ENCODE data around the gene ABCG1.

ABCG1 gene

DNA sequence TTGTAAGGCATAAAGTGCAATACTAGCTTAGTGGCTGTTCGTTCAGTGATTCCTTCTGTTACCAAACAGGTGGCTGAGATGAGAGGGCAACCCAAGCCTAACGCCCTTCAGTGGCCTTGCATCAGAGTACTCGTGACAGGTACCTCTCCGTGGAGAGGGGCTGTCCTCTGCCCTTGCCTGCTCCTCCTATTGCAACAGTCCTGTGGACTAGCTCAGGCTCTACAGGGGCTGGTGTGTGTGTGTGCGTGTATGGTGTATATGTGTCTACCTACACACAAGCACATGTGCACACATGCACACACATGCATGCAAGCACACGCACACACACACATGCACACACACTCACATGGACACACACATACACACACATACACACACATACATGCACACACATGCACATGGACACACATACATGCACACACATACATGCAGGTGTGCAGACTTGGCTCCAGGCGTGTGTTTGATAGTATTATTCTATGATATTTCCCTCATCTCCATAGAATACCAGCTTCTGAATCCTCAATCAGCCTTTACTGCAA is 81.2 kb downstream of the ABCG1 start:
- Histone ChIP-seq H3K4me1 (peaks cover 17 to 41% (median 31%) of the 10 kb centered on the region in 10 experiments), H3K4me3 (no peak overlapping the region), H3K4me2 (no peak overlapping the region), H4K20me1 (peaks cover 0 to 65% (median 0%) of the 10 kb centered on the region in 11 experiments; a peak in 3 of 22 replicates), H3K9me3 (replicated peaks in 1 of 11) (no peaks in the 10 kb centered on the region), H3K36me3 (peaks cover 5 to 43% (median 32%) of the 10 kb centered on the region in 11 experiments; a peak in 21 of 22 replicates), H3K9ac (no peak overlapping the region), H3K27me3 (no peaks in the 10 kb centered on the region), H3K27ac (no peak overlapping the region)
- TF ChIP-seq Cebpa-rat (IDR thresholded peaks at IDR 0.05) = no peak

GRCh38 chr21:42300956-42301355 is 82.0 kb downstream of the ABCG1 start:
- Histone ChIP-seq H3K27me3 (no peaks in the 10 kb centered on the region), H3K9ac (peak overlapping the region in 1 of 11 experiments; percentile 21; a peak in 1 of 22 replicates), H3K4me1 (peaks cover 17 to 49% (median 38%) of the 10 kb centered on the region in 10 experiments), H3K4me2 (peak overlapping the region; percentile 34 to 82 (median 67); a peak in 21 of 22 replicates), H3K27ac (peak overlapping the region in 1 of 11 experiments; percentile 11; a peak in 1 of 22 replicates), H3K9me3 (replicated peaks in 1 of 11) (no peaks in the 10 kb centered on the region), H4K20me1 (peaks cover 0 to 58% (median 0%) of the 10 kb centered on the region in 11 experiments; a peak in 3 of 22 replicates), H3K36me3 (peaks cover 3 to 35% (median 25%) of the 10 kb centered on the region in 11 experiments; a peak in 21 of 22 replicates), H3K4me3 (no peak overlapping the region)
- TF ChIP-seq Cebpa-rat (IDR thresholded peaks at IDR 0.05) = no peak

GRCh38 chr21:42301371-42302075 is 82.6 kb downstream of the ABCG1 start:
- Histone ChIP-seq H3K4me3 (no peak overlapping the region), H4K20me1 (peaks cover 0 to 52% (median 0%) of the 10 kb centered on the region in 11 experiments; a peak in 4 of 22 replicates), H3K9me3 (replicated peaks in 1 of 11) (no peaks in the 10 kb centered on the region), H3K27me3 (no peaks in the 10 kb centered on the region), H3K4me2 (peak overlapping the region; percentile 34 to 82 (median 67)), H3K9ac (peak overlapping the region in 6 of 11 experiments; percentile 0 to 38 (median 19); a peak in 5 of 22 replicates), H3K4me1 (peaks cover 18 to 55% (median 44%) of the 10 kb centered on the region in 10 experiments), H3K36me3 (peaks cover 0 to 29% (median 19%) of the 10 kb centered on the region in 11 experiments; a peak in 20 of 22 replicates), H3K27ac (peak overlapping the region in 2 of 11 experiments; percentile 1 to 11; a peak in 2 of 22 replicates)
- no peak for TF ChIP-seq Cebpa-rat (IDR thresholded peaks at IDR 0.05)

- H3K4me3 ChIP-seq = no peak overlapping the region
- peak overlapping the region; percentile 34 to 82 (median 67); a peak in 21 of 22 replicates for H3K4me2 ChIP-seq
- H4K20me1 ChIP-seq = peaks cover 0 to 47% (median 0%) of the 10 kb centered on the region in 11 experiments; a peak in 4 of 22 replicates
- no peaks in the 10 kb centered on the region for H3K9me3 ChIP-seq (replicated peaks in 1 of 11)
- H3K36me3 ChIP-seq = peaks cover 0 to 23% (median 13%) of the 10 kb centered on the region in 11 experiments; a peak in 15 of 22 replicates
- H3K27me3 ChIP-seq = no peaks in the 10 kb centered on the region
- peaks cover 24 to 61% (median 50%) of the 10 kb centered on the region in 10 experiments for H3K4me1 ChIP-seq
- no peak for TF ChIP-seq Cebpa-rat (IDR thresholded peaks at IDR 0.05)
- H3K27ac ChIP-seq = no peak overlapping the region; a peak in 1 of 22 replicates
- H3K9ac ChIP-seq = peak overlapping the region in 5 of 11 experiments; percentile 0 to 38 (median 21); a peak in 4 of 22 replicates
Measured at GRCh38 chr21:42302076-42302650, 83.2 kb downstream of the ABCG1 start.

- H4K20me1 ChIP-seq = peaks cover 0 to 47% (median 0%) of the 10 kb centered on the region in 11 experiments; a peak in 4 of 22 replicates
- peak overlapping the region in 1 of 11 experiments; percentile 61; a peak in 2 of 22 replicates for H3K4me2 ChIP-seq
- H3K27me3 ChIP-seq = no peaks in the 10 kb centered on the region
- no peak for TF ChIP-seq Cebpa-rat (IDR thresholded peaks at IDR 0.05)
- H3K36me3 ChIP-seq = peaks cover 0 to 17% (median 7%) of the 10 kb centered on the region in 11 experiments; a peak in 12 of 22 replicates
- H3K4me1 ChIP-seq = peaks cover 26 to 68% (median 57%) of the 10 kb centered on the region in 10 experiments
- H3K9ac ChIP-seq = no peak overlapping the region
- no peak overlapping the region for H3K27ac ChIP-seq
- no peak overlapping the region for H3K4me3 ChIP-seq
- no peaks in the 10 kb centered on the region for H3K9me3 ChIP-seq (replicated peaks in 1 of 11)
Measured at GRCh38 chr21:42302794-42303193, 83.9 kb downstream of the ABCG1 start.

GRCh38 chr21:42303443-42303842 is 84.5 kb downstream of the ABCG1 start:
- Histone ChIP-seq H3K9ac (no peak overlapping the region), H4K20me1 (peaks cover 0 to 41% (median 0%) of the 10 kb centered on the region in 11 experiments; a peak in 4 of 22 replicates), H3K27me3 (no peaks in the 10 kb centered on the region), H3K4me2 (no peak overlapping the region), H3K27ac (no peak overlapping the region), H3K36me3 (peaks cover 0 to 13% (median 3%) of the 10 kb centered on the region in 11 experiments; a peak in 6 of 22 replicates), H3K9me3 (replicated peaks in 1 of 11) (no peaks in the 10 kb centered on the region), H3K4me1 (peaks cover 31 to 74% (median 63%) of the 10 kb centered on the region in 10 experiments), H3K4me3 (no peak overlapping the region)
- no peak for TF ChIP-seq Cebpa-rat (IDR thresholded peaks at IDR 0.05)

- peak overlapping the region in 6 of 11 experiments; percentile 10 to 85 (median 32); a peak in 7 of 22 replicates for H3K4me2 ChIP-seq
Measured at GRCh38 chr21:42304556-42305454, 85.9 kb downstream of the ABCG1 start.

GRCh38 chr21:42305707-42306147 is 86.8 kb downstream of the ABCG1 start:
- H3K4me3 ChIP-seq = no peak overlapping the region
- H3K27ac ChIP-seq = no peak overlapping the region
- peaks cover 0 to 5% (median 0%) of the 10 kb centered on the region in 11 experiments; a peak in 1 of 22 replicates for H3K27me3 ChIP-seq
- no peaks in the 10 kb centered on the region for H3K9me3 ChIP-seq (replicated peaks in 1 of 11)
- H3K4me2 ChIP-seq = peak overlapping the region in 8 of 11 experiments; percentile 60 to 87 (median 76); a peak in 15 of 22 replicates
- H3K4me1 ChIP-seq = peaks cover 42 to 91% (median 79%) of the 10 kb centered on the region in 10 experiments
- H3K9ac ChIP-seq = no peak overlapping the region
- no peaks in the 10 kb centered on the region for H3K36me3 ChIP-seq
- TF ChIP-seq Cebpa-rat (IDR thresholded peaks at IDR 0.05) = no peak
- H4K20me1 ChIP-seq = peaks cover 0 to 19% (median 0%) of the 10 kb centered on the region in 11 experiments; a peak in 4 of 22 replicates

More at GRCh38 chr21:42304556-42305454, 85.9 kb downstream of the ABCG1 start:
- Histone ChIP-seq H3K36me3 (peaks cover 0 to 4% (median 0%) of the 10 kb centered on the region in 11 experiments; a peak in 2 of 22 replicates), H3K27me3 (no peaks in the 10 kb centered on the region), H4K20me1 (peaks cover 0 to 28% (median 0%) of the 10 kb centered on the region in 11 experiments; a peak in 4 of 22 replicates), H3K4me3 (no peak overlapping the region), H3K9ac (no peak overlapping the region), H3K27ac (no peak overlapping the region), H3K4me1 (peaks cover 42 to 82% (median 71%) of the 10 kb centered on the region in 10 experiments), H3K9me3 (replicated peaks in 1 of 11) (no peaks in the 10 kb centered on the region)
- no peak for TF ChIP-seq Cebpa-rat (IDR thresholded peaks at IDR 0.05)

Measured in BLaER1 treated with 17β-estradiol and CSF1 and Interleukin-3, amounts not matched to agents 10 nM and 100 nM (cell line).